HepG2 (cell line): ENCODE measurements around the gene AMN. TPM values are rescaled to one million over a fixed set of nuclear protein-coding genes. Genes with fewer than 3 reads are reported as not detected.

Experiments
- AKNA ChIP-seq: sonication (generic); formaldehyde crosslinking; IDR thresholded peaks from 2 replicates; pipeline ENCODE4 v1.4.0; 2020; ENCODE audit warnings: missing genetic modification reagents, borderline replicate concordance
- CEBPG ChIP-seq: IDR thresholded peaks from 2 replicates; pipeline ENCODE4 v1.6.1; 2016
- FOXO1 ChIP-seq: sonication (generic); formaldehyde crosslinking; IDR thresholded peaks from 2 replicates; pipeline ENCODE4 v1.4.0; 2020; ENCODE audit warnings: missing genetic modification reagents
- FOXP4 ChIP-seq: sonication (generic); formaldehyde crosslinking; IDR thresholded peaks from 2 replicates; pipeline ENCODE4 v1.4.0; 2020; ENCODE audit warnings: missing genetic modification reagents
- HMG20A ChIP-seq: IDR thresholded peaks from 2 replicates; pipeline ENCODE4 v1.6.1; 2016; ENCODE audit warnings: borderline replicate concordance
- MBNL3 ChIP-seq: fragments of 250-450 bp; sonication (Bioruptor Pico); conservative IDR thresholded peaks from 2 replicates; pipeline ENCODE4 v1.8.0; 2022; ENCODE audit warnings: mild to moderate bottlenecking, inconsistent platforms
- NAIF1 ChIP-seq: sonication (generic); formaldehyde crosslinking; IDR thresholded peaks from 2 replicates; pipeline ENCODE4 v1.5.0; 2020; ENCODE audit warnings: mild to moderate bottlenecking, missing genetic modification reagents, borderline replicate concordance
- PHF21A ChIP-seq: sonication (generic); formaldehyde crosslinking; IDR thresholded peaks from 2 replicates; pipeline ENCODE4 v1.5.0; 2020; ENCODE audit warnings: mild to moderate bottlenecking, missing genetic modification reagents
- PPARG ChIP-seq: conservative IDR thresholded peaks from 2 replicates; pipeline ENCODE4 v1.6.1; 2016; ENCODE audit warnings: missing biosample characterization, missing genetic modification reagents
- THYN1 ChIP-seq: sonication (generic); formaldehyde crosslinking; IDR thresholded peaks from 2 replicates; pipeline ENCODE4 v1.8.1; 2023; ENCODE audit warnings: low read depth, mild to moderate bottlenecking, moderate library complexity, missing genetic modification reagents, borderline replicate concordance
- TOPORS ChIP-seq: sonication (generic); formaldehyde crosslinking; IDR thresholded peaks from 2 replicates; pipeline ENCODE4 v1.8.0; 2023; ENCODE audit warnings: mild to moderate bottlenecking, missing genetic modification reagents
- ZBTB4 ChIP-seq: sonication (generic); formaldehyde crosslinking; IDR thresholded peaks from 2 replicates; pipeline ENCODE4 v1.4.0; 2020; ENCODE audit warnings: missing genetic modification reagents, mild to moderate bottlenecking, borderline replicate concordance
- ZNF282 ChIP-seq: fragments of 450-650 bp; IDR thresholded peaks from 2 replicates; pipeline ENCODE4 v1.6.1; 2018; ENCODE audit not compliant: partially characterized antibody
- ZNF451 ChIP-seq: sonication (generic); formaldehyde crosslinking; IDR thresholded peaks from 2 replicates; pipeline ENCODE4 v1.5.0; 2020; ENCODE audit warnings: mild to moderate bottlenecking, missing genetic modification reagents
- ZNF580 ChIP-seq: IDR thresholded peaks from 2 replicates; pipeline ENCODE4 v1.6.1; 2016; ENCODE audit warnings: low read depth, borderline replicate concordance
- ZNF775 ChIP-seq: sonication (generic); formaldehyde crosslinking; IDR thresholded peaks from 2 replicates; pipeline ENCODE4 v1.4.0; 2020; ENCODE audit warnings: missing genetic modification reagents, mild to moderate bottlenecking, moderate library complexity, borderline replicate concordance
- ZSCAN20 ChIP-seq: sonication (generic); formaldehyde crosslinking; IDR thresholded peaks from 2 replicates; pipeline ENCODE4 v1.4.0; 2020; ENCODE audit warnings: missing genetic modification reagents, mild to moderate bottlenecking, borderline replicate concordance
- polyA plus RNA-seq, 8 experiments: library from polyadenylated mRNA; depleted of rRNA in 3 of 8; stranded (reverse) in 7 of 8; unstranded in 1 of 8; fragments of >200 nt; fragmentation: Illumina TruSeq in 4 of 8; extraction: Trizol in 4 of 8; gene quantifications; 2 replicates each; pipeline versions ENCODE4 v1.2.1 to v1.2.3, GENCODE V29; 2011 to 2016; ENCODE audit warnings: low read depth in 4 of 8, missing spikeins in 1 of 8, mixed read lengths in 1 of 8; ENCODE audit not compliant: insufficient read depth in 1 of 8
- total RNA-seq, 5 experiments: library from RNA; depleted of rRNA; stranded (reverse); fragments of >200 nt; fragmentation: Illumina TruSeq; extraction: Trizol; gene quantifications; 2 replicates each; pipeline ENCODE4 v1.2.3, GENCODE V29; 2016; ENCODE audit warnings: low read depth in 1 of 5

AMN gene
- total and polyA plus RNA-seq, 2 of the 13 experiments (the other 11 are each of a cell fraction or from before 2014, with no cell fraction given) = 9.8 to 33.1 TPM

GRCh38 chr14:102873546-102874061, 48.9 kb upstream of the AMN start (continued):
- TF ChIP-seq MBNL3 (CRISPR knock-in tag) (no peak), CEBPG (CRISPR knock-in tag) (0 out of 2 replicates have a peak, but pooled peaks have one; percentile 8), HMG20A (CRISPR knock-in tag) (peak; percentile 97), ZNF451 (CRISPR knock-in tag) (no peak), FOXO1 (CRISPR knock-in tag) (peak; percentile 80), ZBTB4 (CRISPR knock-in tag) (peak; percentile 53; the same call in 1 of the 2 replicates), AKNA (CRISPR knock-in tag) (peak; percentile 50; the same call in 1 of the 2 replicates), PHF21A (CRISPR knock-in tag) (peak; percentile 80), TOPORS (CRISPR knock-in tag) (no peak), THYN1 (CRISPR knock-in tag) (no peak), NAIF1 (no peak), ZNF775 (CRISPR knock-in tag) (no peak), ZNF580 (peak; percentile 22; the same call in 1 of the 2 replicates), FOXP4 (CRISPR knock-in tag) (peak; percentile 97), ZNF282 (no peak), PPARG (CRISPR knock-in tag) (peak; percentile 62; the same call in 1 of the 2 replicates), ZSCAN20 (CRISPR knock-in tag) (0 out of 2 replicates have a peak, but pooled peaks have one; percentile 56)
